HepG2 (cell line): Measurements from ENCODE around the gene CAPRIN2. TPM values are rescaled to one million over a fixed set of nuclear protein-coding genes. Genes with fewer than 3 reads are reported as not detected.

Experiments used
- ATAC-seq: fragments of 200-7000 bp; cut with Tn5 transposase; 3 replicates; pipeline ENCODE4 v1.9.1; 2020; ENCODE audit warnings: mild to moderate bottlenecking, moderate library complexity
- BruUV-seq: library from RNA; stranded (reverse); fragments of 400-500 nt; replicated peaks from 2 replicates; lab custom pipeline; 2021; lab: Mats Ljungman, UMichigan
- CTCF ChIA-PET: fragments of 300-600 bp; formaldehyde crosslinking; extraction: SDS; loops from one replicate; lab custom pipeline; 2021; ENCODE audit warnings: low total read pairs, inconsistent platforms, low intra/inter-chr PET ratio; lab: Yijun Ruan, JAX
- POLR2A ChIA-PET: fragments of 350-600 bp; sonication (Branson Sonifier 250); formaldehyde crosslinking; loops from one replicate; lab custom pipeline; 2020; ENCODE audit warnings: antibody characterized with exemption, inconsistent platforms; lab: Yijun Ruan, JAX
- DNase-seq: peaks from one replicate; pipeline ENCODE4 v3.0.0-alpha.2; 2015; ENCODE audit warnings: low spot score
- FAIRE-seq: peaks from 3 replicates; lab custom pipeline; 2011; peaks lifted over from hg19 to GRCh38; lab: Jason Lieb, UNC
- H2AFZ ChIP-seq: one replicate; pipeline ENCODE4 v1.6.1; 2011; ENCODE audit warnings: low read length, inconsistent platforms
- H3K27ac ChIP-seq: fragments of 300-600 bp; 3 replicates; pipeline ENCODE4 v1.8.0; 2011; ENCODE audit warnings: mixed run types, mild to moderate bottlenecking, mixed read lengths, low read length, inconsistent platforms; ENCODE audit not compliant: insufficient read depth; ENCODE audit errors: extremely low read length
- H3K27me3 ChIP-seq, 2 experiments: fragments of 200-600 bp in 1 of 2; 2 replicates in 1 of 2; 3 replicates in 1 of 2; pipeline versions ENCODE4 v1.6.0 to v1.8.0; 2011; ENCODE audit warnings: low read length in 2 of 2, mild to moderate bottlenecking in 2 of 2, moderate library complexity in 2 of 2, inconsistent platforms in 1 of 2; ENCODE audit not compliant: insufficient read depth in 2 of 2, control insufficient read depth in 1 of 2
- H3K36me3 ChIP-seq, 2 experiments: fragments of 200-600 bp in 1 of 2; replicated peaks in 1 of 2; 2 replicates in 1 of 2; 3 replicates in 1 of 2; pipeline versions ENCODE4 v1.5.1 to v1.8.0; 2011; ENCODE audit warnings: low read length in 2 of 2, inconsistent platforms in 1 of 2; ENCODE audit not compliant: insufficient read depth in 2 of 2, control insufficient read depth in 1 of 2
- H3K4me1 ChIP-seq: 2 replicates; pipeline ENCODE4 v1.5.1; 2012; ENCODE audit warnings: low read length, inconsistent platforms; ENCODE audit not compliant: insufficient read depth
- H3K4me2 ChIP-seq: 2 replicates; pipeline ENCODE4 v1.6.0; 2011; ENCODE audit warnings: low read depth, low read length, inconsistent platforms
- H3K4me3 ChIP-seq, 3 experiments: fragments of 200-600 bp in 1 of 3; sonication (generic), shearing (Covaris generic) in 1 of 3; replicated peaks in 1 of 3; 2 replicates each; pipeline ENCODE4 v1.5.1; 2011 to 2016; ENCODE audit warnings: low read length in 3 of 3, inconsistent platforms in 2 of 3, low read depth in 2 of 3, mild to moderate bottlenecking in 2 of 3, control low read depth in 1 of 3, mixed read lengths in 1 of 3; ENCODE audit not compliant: insufficient read depth in 1 of 3
- H3K79me2 ChIP-seq: one replicate; pipeline ENCODE4 v1.6.1; 2011; ENCODE audit warnings: low read length, inconsistent platforms; ENCODE audit not compliant: insufficient read depth
- H3K9ac ChIP-seq: 2 replicates; pipeline ENCODE4 v1.6.0; 2011; ENCODE audit warnings: mild to moderate bottlenecking, low read depth, low read length, inconsistent platforms; ENCODE audit not compliant: insufficient read depth
- H3K9me3 ChIP-seq: 2 replicates; pipeline ENCODE4 v1.5.1; 2012; ENCODE audit warnings: mild to moderate bottlenecking, low read length
- H4K20me1 ChIP-seq: 2 replicates; pipeline ENCODE4 v1.6.0; 2011; ENCODE audit warnings: inconsistent platforms, mild to moderate bottlenecking, low read length, moderate library complexity; ENCODE audit not compliant: insufficient read depth
- HNRNPLL ChIP-seq: fragments of 200-400 bp; formaldehyde crosslinking; IDR thresholded peaks from 2 replicates; pipeline ENCODE4 v1.6.1; 2017; ENCODE audit warnings: mild to moderate bottlenecking, low read depth, low read length; ENCODE audit not compliant: poor library complexity, severe bottlenecking
- KDM4B ChIP-seq: sonication (generic); formaldehyde crosslinking; IDR thresholded peaks from 2 replicates; pipeline ENCODE4 v1.4.0; 2020; ENCODE audit warnings: missing genetic modification reagents
- MED13 ChIP-seq: sonication (generic); formaldehyde crosslinking; IDR thresholded peaks from 2 replicates; pipeline ENCODE4 v1.5.0; 2020; ENCODE audit warnings: missing genetic modification reagents
- RORA ChIP-seq: sonication (generic); formaldehyde crosslinking; IDR thresholded peaks from 2 replicates; pipeline ENCODE4 v1.5.0; 2020; ENCODE audit warnings: mild to moderate bottlenecking, missing genetic modification reagents, moderate library complexity
- SNAPC2 ChIP-seq: sonication (generic); formaldehyde crosslinking; IDR thresholded peaks from 2 replicates; pipeline ENCODE4 v1.8.1; 2022; ENCODE audit warnings: mild to moderate bottlenecking, missing genetic modification reagents
- THYN1 ChIP-seq: sonication (generic); formaldehyde crosslinking; IDR thresholded peaks from 2 replicates; pipeline ENCODE4 v1.8.1; 2023; ENCODE audit warnings: low read depth, mild to moderate bottlenecking, moderate library complexity, missing genetic modification reagents, borderline replicate concordance
- ZKSCAN8 ChIP-seq: IDR thresholded peaks from 2 replicates; pipeline ENCODE4 v1.6.1; 2016; ENCODE audit warnings: borderline replicate concordance, missing genetic modification reagents, missing compliant biosample characterization
- ZMYM2 ChIP-seq: sonication (generic); formaldehyde crosslinking; IDR thresholded peaks from 2 replicates; pipeline ENCODE4 v1.8.0; 2022; ENCODE audit warnings: mild to moderate bottlenecking, missing genetic modification reagents
- ZNF160 ChIP-seq: sonication (generic); formaldehyde crosslinking; IDR thresholded peaks from 2 replicates; pipeline ENCODE4 v1.8.0; 2022; ENCODE audit warnings: mild to moderate bottlenecking, inconsistent platforms, missing genetic modification reagents
- ZNF354B ChIP-seq: sonication (generic); formaldehyde crosslinking; IDR thresholded peaks from 2 replicates; pipeline ENCODE4 v1.8.0; 2022; ENCODE audit warnings: mild to moderate bottlenecking, missing genetic modification reagents
- WGBS: methylation state at CpG from one replicate; pipeline ENCODE4 v1.1.6; 2017; ENCODE audit warnings: low lambda C conversion rate; 5-methylcytosine and 5-hydroxymethylcytosine counted together
- in situ Hi-C: cut with HindIII; loops from 2 replicates; pipeline ENCODE4 v1.10.0; 2017; ENCODE audit warnings: low pct_unique_long_range_greater_than_20kb; ENCODE audit not compliant: extremely low pct_ligation_motif_present
- intact Hi-C: fragments of 100-400 bp; cut with micrococcal nuclease; formaldehyde crosslinking; loops from one replicate; pipeline ENCODE4 v1.10.0; 2022; ENCODE audit not compliant: unreplicated experiment
- polyA plus RNA-seq, 8 experiments: library from polyadenylated mRNA; depleted of rRNA in 3 of 8; stranded (reverse) in 7 of 8; unstranded in 1 of 8; fragments of >200 nt; fragmentation: Illumina TruSeq in 4 of 8; extraction: Trizol in 4 of 8; gene quantifications; 2 replicates each; pipeline versions ENCODE4 v1.2.1 to v1.2.3, GENCODE V29; 2011 to 2016; ENCODE audit warnings: low read depth in 4 of 8, missing spikeins in 1 of 8, mixed read lengths in 1 of 8; ENCODE audit not compliant: insufficient read depth in 1 of 8
- total RNA-seq, 5 experiments: library from RNA; depleted of rRNA; stranded (reverse); fragments of >200 nt; fragmentation: Illumina TruSeq; extraction: Trizol; gene quantifications; 2 replicates each; pipeline ENCODE4 v1.2.3, GENCODE V29; 2016; ENCODE audit warnings: low read depth in 1 of 5
- TF ChIP-seq, protein P1 (sequence below): sonication (generic); formaldehyde crosslinking; IDR thresholded peaks from 2 replicates; pipeline ENCODE4 v1.5.0; 2020; ENCODE audit warnings: mild to moderate bottlenecking, missing genetic modification reagents, borderline replicate concordance
- TF ChIP-seq, protein P2 (sequence below): sonication (generic); formaldehyde crosslinking; IDR thresholded peaks from 2 replicates; pipeline ENCODE4 v1.4.0; 2020; ENCODE audit warnings: mild to moderate bottlenecking, missing genetic modification reagents
- TF ChIP-seq, protein P3 (sequence below): sonication (generic); formaldehyde crosslinking; IDR thresholded peaks from 2 replicates; pipeline ENCODE4 v1.5.0; 2020; ENCODE audit warnings: mild to moderate bottlenecking, missing genetic modification reagents, borderline replicate concordance

Gene CAPRIN2
- total and polyA plus RNA-seq, 2 of the 13 experiments (the other 11 are each of a cell fraction or from before 2014, with no cell fraction given) = 21.7 to 30.6 TPM

- no peak overlapping the region for H3K9ac ChIP-seq
- no peaks in the 10 kb centered on the region for H3K36me3 ChIP-seq
- WGBS = 2% methylated on average over 2 of the region's 2 CpGs
- ATAC-seq (no peak), FAIRE-seq (no peak), DNase-seq (no peak)
- no TSS peak for BruUV-seq
- no peaks in the 10 kb centered on the region for H3K4me1 ChIP-seq
- POLR2A ChIA-PET = no interaction called here
- H3K4me3 ChIP-seq = no peak overlapping the region
- no peaks in the 10 kb centered on the region for H4K20me1 ChIP-seq
- H3K4me2 ChIP-seq = no peak overlapping the region
- peaks cover 8% of the 10 kb centered on the region for H3K9me3 ChIP-seq
- intact Hi-C loops = no loop called here
- in situ Hi-C loops = no loop called here
- H3K79me2 ChIP-seq = no peaks in the 10 kb centered on the region
- H3K27ac ChIP-seq = no peak overlapping the region
- H3K27me3 ChIP-seq = no peaks in the 10 kb centered on the region; a peak in 1 of 5 replicates
- CTCF ChIA-PET = no interaction called here
- H2AFZ ChIP-seq = no peak overlapping the region
- TF ChIP-seq ZMYM2 (CRISPR knock-in tag) (no peak), KDM4B (CRISPR knock-in tag) (no peak), RORA (CRISPR knock-in tag) (no peak), ZKSCAN8 (CRISPR knock-in tag) (no peak), ZNF354B (CRISPR knock-in tag) (no peak), SNAPC2 (CRISPR knock-in tag) (no peak), HNRNPLL (no peak), MED13 (CRISPR knock-in tag) (no peak), THYN1 (CRISPR knock-in tag) (no peak), ZNF160 (CRISPR knock-in tag) (no peak)
- TF ChIP-seq, protein P1, sequence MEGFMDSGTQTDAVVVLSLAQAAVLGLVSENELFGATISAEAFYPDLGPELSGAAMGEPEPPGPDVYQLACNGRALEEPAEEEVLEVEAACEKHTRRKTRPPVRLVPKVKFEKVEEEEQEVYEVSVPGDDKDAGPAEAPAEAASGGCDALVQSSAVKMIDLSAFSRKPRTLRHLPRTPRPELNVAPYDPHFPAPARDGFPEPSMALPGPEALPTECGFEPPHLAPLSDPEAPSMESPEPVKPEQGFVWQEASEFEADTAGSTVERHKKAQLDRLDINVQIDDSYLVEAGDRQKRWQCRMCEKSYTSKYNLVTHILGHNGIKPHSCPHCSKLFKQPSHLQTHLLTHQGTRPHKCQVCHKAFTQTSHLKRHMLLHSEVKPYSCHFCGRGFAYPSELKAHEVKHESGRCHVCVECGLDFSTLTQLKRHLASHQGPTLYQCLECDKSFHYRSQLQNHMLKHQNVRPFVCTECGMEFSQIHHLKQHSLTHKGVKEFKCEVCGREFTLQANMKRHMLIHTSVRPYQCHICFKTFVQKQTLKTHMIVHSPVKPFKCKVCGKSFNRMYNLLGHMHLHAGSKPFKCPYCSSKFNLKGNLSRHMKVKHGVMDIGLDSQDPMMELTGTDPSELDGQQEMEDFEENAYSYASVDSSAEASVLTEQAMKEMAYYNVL (CRISPR knock-in tag) = no peak
- TF ChIP-seq, protein P2, sequence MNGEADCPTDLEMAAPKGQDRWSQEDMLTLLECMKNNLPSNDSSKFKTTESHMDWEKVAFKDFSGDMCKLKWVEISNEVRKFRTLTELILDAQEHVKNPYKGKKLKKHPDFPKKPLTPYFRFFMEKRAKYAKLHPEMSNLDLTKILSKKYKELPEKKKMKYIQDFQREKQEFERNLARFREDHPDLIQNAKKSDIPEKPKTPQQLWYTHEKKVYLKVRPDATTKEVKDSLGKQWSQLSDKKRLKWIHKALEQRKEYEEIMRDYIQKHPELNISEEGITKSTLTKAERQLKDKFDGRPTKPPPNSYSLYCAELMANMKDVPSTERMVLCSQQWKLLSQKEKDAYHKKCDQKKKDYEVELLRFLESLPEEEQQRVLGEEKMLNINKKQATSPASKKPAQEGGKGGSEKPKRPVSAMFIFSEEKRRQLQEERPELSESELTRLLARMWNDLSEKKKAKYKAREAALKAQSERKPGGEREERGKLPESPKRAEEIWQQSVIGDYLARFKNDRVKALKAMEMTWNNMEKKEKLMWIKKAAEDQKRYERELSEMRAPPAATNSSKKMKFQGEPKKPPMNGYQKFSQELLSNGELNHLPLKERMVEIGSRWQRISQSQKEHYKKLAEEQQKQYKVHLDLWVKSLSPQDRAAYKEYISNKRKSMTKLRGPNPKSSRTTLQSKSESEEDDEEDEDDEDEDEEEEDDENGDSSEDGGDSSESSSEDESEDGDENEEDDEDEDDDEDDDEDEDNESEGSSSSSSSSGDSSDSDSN (CRISPR knock-in tag) = no peak
- TF ChIP-seq, protein P3, sequence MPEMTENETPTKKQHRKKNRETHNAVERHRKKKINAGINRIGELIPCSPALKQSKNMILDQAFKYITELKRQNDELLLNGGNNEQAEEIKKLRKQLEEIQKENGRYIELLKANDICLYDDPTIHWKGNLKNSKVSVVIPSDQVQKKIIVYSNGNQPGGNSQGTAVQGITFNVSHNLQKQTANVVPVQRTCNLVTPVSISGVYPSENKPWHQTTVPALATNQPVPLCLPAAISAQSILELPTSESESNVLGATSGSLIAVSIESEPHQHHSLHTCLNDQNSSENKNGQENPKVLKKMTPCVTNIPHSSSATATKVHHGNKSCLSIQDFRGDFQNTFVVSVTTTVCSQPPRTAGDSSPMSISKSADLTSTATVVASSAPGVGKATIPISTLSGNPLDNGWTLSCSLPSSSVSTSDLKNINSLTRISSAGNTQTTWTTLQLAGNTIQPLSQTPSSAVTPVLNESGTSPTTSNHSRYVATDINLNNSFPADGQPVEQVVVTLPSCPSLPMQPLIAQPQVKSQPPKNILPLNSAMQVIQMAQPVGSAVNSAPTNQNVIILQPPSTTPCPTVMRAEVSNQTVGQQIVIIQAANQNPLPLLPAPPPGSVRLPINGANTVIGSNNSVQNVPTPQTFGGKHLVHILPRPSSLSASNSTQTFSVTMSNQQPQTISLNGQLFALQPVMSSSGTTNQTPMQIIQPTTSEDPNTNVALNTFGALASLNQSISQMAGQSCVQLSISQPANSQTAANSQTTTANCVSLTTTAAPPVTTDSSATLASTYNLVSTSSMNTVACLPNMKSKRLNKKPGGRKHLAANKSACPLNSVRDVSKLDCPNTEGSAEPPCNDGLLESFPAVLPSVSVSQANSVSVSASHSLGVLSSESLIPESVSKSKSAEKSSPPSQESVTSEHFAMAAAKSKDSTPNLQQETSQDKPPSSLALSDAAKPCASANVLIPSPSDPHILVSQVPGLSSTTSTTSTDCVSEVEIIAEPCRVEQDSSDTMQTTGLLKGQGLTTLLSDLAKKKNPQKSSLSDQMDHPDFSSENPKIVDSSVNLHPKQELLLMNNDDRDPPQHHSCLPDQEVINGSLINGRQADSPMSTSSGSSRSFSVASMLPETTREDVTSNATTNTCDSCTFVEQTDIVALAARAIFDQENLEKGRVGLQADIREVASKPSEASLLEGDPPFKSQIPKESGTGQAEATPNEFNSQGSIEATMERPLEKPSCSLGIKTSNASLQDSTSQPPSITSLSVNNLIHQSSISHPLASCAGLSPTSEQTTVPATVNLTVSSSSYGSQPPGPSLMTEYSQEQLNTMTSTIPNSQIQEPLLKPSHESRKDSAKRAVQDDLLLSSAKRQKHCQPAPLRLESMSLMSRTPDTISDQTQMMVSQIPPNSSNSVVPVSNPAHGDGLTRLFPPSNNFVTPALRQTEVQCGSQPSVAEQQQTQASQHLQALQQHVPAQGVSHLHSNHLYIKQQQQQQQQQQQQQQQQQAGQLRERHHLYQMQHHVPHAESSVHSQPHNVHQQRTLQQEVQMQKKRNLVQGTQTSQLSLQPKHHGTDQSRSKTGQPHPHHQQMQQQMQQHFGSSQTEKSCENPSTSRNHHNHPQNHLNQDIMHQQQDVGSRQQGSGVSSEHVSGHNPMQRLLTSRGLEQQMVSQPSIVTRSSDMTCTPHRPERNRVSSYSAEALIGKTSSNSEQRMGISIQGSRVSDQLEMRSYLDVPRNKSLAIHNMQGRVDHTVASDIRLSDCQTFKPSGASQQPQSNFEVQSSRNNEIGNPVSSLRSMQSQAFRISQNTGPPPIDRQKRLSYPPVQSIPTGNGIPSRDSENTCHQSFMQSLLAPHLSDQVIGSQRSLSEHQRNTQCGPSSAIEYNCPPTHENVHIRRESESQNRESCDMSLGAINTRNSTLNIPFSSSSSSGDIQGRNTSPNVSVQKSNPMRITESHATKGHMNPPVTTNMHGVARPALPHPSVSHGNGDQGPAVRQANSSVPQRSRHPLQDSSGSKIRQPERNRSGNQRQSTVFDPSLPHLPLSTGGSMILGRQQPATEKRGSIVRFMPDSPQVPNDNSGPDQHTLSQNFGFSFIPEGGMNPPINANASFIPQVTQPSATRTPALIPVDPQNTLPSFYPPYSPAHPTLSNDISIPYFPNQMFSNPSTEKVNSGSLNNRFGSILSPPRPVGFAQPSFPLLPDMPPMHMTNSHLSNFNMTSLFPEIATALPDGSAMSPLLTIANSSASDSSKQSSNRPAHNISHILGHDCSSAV = no peak
Observed at GRCh38 chr12:30785630-30786029, 30.9 kb upstream of the CAPRIN2 start.
